HG02571 (cell line): ENCODE data around the gene CCDC107.
A peak's percentile ranks its signal among the peaks of the same experiment; 100 is the strongest.

Experiments used
- ATAC-seq: cut with Tn5 transposase; IDR thresholded peaks from one replicate; pipeline ENCODE4 v1.9.1; 2021; ENCODE audit warnings: mild to moderate bottlenecking, moderate library complexity; ENCODE audit not compliant: unreplicated experiment

CCDC107 gene

GRCh38 chr9:35659340-35659739, 1.2 kb downstream of the CCDC107 start:
- no peak for ATAC-seq

- no peak for ATAC-seq
These were observed 2.9 kb downstream of the CCDC107 start for GRCh38 chr9:35660966-35661415.

- ATAC-seq = no peak
These were observed 3.8 kb downstream of the CCDC107 start for GRCh38 chr9:35661756-35662350.

GRCh38 chr9:35662437-35662836, 4.3 kb downstream of the CCDC107 start:
- ATAC-seq = no peak

- peak; percentile 57 for ATAC-seq
These were observed 6.7 kb downstream of the CCDC107 start, which contains the start of gene ARHGEF39 for GRCh38 chr9:35664531-35665470. ARHGEF39 (minus strand) TSS chr9:35665195; CDS start chr9:35665169, 26 bp downstream.

- no peak for ATAC-seq
These were observed 7.4 kb downstream of the CCDC107 start for GRCh38 chr9:35665471-35665818.

GRCh38 chr9:35666045-35666444, 8.0 kb downstream of the CCDC107 start:
- no peak for ATAC-seq

- no peak for ATAC-seq
These were observed 8.5 kb downstream of the CCDC107 start for GRCh38 chr9:35666549-35666948.

GRCh38 chr9:35667939-35668338, 9.8 kb downstream of the CCDC107 start:
- no peak for ATAC-seq

GRCh38 chr9:35669331-35670145, 11.4 kb downstream of the CCDC107 start:
- no peak for ATAC-seq

GRCh38 chr9:35673132-35674024, 15.3 kb downstream of the CCDC107 start, which contains the start of gene CA9:
CA9 (plus strand) TSS chr9:35673928; CDS start chr9:35673960, 32 bp downstream.
- ATAC-seq = no peak

- no peak for ATAC-seq
These were observed 15.9 kb downstream of the CCDC107 start for GRCh38 chr9:35674025-35674361.

- no peak for ATAC-seq
These were observed 17.1 kb downstream of the CCDC107 start for GRCh38 chr9:35675204-35675603.

GRCh38 chr9:35675732-35676392, 17.8 kb downstream of the CCDC107 start:
- ATAC-seq = no peak

- no peak for ATAC-seq
These were observed 21.0 kb downstream of the CCDC107 start for GRCh38 chr9:35679091-35679490.

- no peak for ATAC-seq
These were observed 21.8 kb downstream of the CCDC107 start for GRCh38 chr9:35679766-35680330.

- ATAC-seq = no peak
These were observed 22.4 kb downstream of the CCDC107 start for GRCh38 chr9:35680331-35681105.

- ATAC-seq = no peak
These were observed 23.4 kb downstream of the CCDC107 start for GRCh38 chr9:35681341-35682002.
